Suppressor macrophage treated with lipopolysaccharide for 1 hour (primary cell): ENCODE results near the gene RUFY1.
A peak's percentile ranks its signal among the peaks of the same experiment; 100 is the strongest.
"Not testable (repeated sequence)": the region's sequence is repeated elsewhere in the genome, so short reads cannot be mapped to it uniquely, and the experiment has no call there.

Experiments used
- DNase-seq, 3 donors: peaks; one replicate each; pipeline ENCODE4 v3.0.0-alpha.2; 2020 to 2022

The RUFY1 gene

GRCh38 chr5:179536676-179537075 lies 13.7 kb upstream of the RUFY1 start:
- no peak for DNase-seq

GRCh38 chr5:179542170-179542569 lies 8.2 kb upstream of the RUFY1 start:
- no peak for DNase-seq

DNA sequence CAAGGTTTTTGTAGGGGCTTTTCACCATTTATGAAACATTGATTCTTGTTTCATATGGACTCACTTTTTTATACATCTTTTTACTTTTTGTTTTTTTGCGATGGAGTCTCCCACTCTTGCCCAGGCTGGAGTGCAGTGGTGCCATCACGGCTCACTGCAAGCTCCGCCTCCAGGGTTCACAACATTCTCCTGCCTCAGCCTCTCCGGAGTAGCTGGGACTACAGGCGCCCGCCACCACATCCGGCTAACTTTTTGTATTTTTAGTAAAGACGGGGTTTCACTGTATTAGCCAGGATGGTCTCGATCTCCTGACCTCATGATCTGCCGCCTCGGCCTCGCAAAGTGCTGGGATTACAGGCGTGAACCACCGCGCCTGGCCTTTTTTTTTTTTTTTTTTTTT lies 7.1 kb upstream of the RUFY1 start:
- not testable (repeated sequence) for DNase-seq

GRCh38 chr5:179553006-179553405 lies 2.7 kb downstream of the RUFY1 start:
- no peak for DNase-seq

DNA sequence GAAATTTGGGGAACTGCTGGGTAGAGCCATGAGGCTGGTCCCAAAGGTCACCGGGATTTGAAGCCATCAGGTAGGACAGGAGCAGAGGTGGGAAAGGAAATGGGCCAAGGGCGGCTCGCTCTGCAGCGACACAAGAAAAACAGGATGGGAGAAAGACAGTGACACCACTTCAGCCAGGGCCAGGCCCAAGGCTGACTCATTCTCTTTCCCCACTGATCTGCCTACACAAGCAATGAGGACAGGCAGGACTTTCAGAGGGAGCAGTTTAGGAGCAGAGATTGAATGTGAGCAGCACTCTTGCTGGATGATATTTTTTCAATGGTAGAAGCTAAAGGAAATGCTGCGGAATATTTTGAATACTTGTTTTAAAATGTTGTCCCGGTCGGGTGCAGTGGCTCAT lies 3.5 kb downstream of the RUFY1 start:
- peak; percentile 83 to 88 (median 88) for DNase-seq

- no peak for DNase-seq
Measured at GRCh38 chr5:179554981-179555380, 4.6 kb downstream of the RUFY1 start.

- DNase-seq: not testable (repeated sequence)
Measured at GRCh38 chr5:179558261-179558799, 8.0 kb downstream of the RUFY1 start.

- peak; percentile 34 to 47 (median 37) for DNase-seq
Measured at GRCh38 chr5:179558932-179559283, 8.6 kb downstream of the RUFY1 start.

DNA sequence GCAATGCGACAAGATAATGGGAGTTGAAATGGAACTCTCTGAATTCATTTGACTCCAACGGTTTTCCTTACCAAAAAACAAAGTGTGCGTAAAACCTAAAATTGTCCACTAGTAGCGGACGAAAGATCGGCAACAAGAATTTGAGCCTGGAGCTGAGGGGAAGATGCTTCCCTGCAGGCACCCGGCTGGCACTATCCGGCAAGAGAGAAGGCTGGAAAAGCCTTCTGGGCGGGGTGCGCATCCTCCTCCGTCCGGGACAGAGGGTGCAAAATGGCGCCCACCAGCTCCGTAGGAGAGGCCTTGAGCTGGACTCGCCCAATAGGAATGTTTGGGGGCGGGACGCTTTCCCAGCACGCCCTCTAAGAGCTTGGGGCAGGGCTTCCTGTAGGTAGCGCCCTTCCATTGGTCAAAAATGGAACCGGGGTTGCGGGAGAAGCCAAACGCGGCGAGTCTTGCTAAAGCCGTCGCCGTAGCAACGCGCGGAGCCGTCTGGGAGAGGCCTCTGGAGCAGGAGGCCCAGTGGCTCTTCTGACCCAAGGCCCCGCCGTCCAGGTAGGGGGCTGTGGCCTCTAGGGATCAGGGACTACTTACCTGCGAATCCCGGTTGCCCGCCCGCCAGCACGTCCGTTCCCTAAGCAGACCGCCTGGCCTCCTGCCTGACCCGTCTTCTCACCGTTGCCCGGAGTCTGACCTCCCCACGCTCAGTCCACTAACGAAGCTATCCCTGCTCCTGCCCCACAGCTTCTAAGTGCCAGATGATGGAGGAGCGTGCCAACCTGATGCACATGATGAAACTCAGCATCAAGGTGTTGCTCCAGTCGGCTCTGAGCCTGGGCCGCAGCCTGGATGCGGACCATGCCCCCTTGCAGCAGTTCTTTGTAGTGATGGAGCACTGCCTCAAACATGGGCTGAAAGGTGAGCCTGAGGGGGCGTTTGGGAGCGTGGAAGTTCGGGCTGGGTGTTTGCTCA lies 9.2 kb downstream of the RUFY1 start:
- DNase-seq: peak; percentile 95 to 99 (median 98)

GRCh38 chr5:179564526-179564925 lies 14.2 kb downstream of the RUFY1 start:
- no peak for DNase-seq

- peak in 2 of 3 donors; percentile 11 to 27 for DNase-seq
Measured at GRCh38 chr5:179568721-179569120, 18.4 kb downstream of the RUFY1 start.

DNA sequence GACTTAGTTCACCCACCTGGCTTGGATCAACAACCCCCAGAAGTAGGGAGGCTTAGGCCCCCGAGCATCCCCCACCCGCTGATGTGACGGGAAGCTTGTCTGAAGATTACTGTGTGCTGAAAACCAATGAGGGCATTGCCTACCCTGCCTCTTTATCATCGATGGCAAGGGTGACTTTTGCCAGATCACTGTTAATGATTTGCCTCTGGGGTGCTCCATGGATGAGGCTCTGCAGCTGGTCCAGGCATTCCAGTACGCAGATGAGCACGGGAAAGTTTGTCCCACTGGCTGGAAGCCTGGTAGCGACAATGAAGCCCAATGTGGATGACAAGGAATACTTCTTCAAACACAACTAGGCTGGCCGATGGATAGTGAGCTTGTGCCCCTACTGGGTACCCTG lies 22.0 kb downstream of the RUFY1 start:
- DNase-seq: no peak

DNA sequence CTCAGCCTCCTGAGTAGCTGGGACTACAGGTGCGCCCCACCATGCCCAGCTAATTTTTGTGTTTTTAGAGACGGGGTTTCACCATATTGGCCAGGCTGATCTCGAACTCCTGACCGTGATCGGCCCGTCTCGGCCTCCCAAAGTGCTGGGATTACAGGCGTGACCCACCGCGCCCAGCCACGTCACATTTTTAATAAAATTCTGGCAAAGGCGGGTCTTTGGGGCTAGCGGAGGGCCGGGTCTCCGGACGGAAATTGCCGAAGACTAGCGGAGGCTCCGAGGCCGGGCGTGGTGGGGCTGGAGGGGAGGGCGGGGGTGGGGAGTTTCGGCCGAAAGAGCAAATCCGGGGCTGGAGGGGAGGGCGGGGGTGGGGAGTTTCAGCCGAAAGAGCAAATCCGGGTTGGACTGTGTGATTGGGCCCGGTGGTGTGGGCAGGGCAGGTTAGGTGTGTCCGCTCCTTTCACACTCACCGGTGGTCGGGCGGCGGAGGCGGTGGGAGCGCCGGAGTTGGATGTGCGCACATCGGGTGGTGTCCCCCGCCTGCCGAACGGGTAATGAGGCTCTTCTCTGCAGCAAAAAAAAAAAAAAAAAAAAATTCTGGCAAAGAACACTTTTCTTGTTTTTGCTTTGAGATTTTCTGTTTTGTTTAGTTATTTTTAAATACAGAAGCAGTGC lies 27.1 kb downstream of the RUFY1 start:
- no peak for DNase-seq

GRCh38 chr5:179585941-179586401 lies 35.6 kb downstream of the RUFY1 start:
- peak; percentile 51 to 71 (median 53) for DNase-seq

- DNase-seq: no peak
Measured at GRCh38 chr5:179588166-179588565, 37.8 kb downstream of the RUFY1 start.

GRCh38 chr5:179595916-179596315 lies 45.6 kb downstream of the RUFY1 start:
- no peak for DNase-seq

GRCh38 chr5:179596421-179596820 lies 46.1 kb downstream of the RUFY1 start:
- no peak for DNase-seq

GRCh38 chr5:179599100-179599499 lies 48.7 kb downstream of the RUFY1 start:
- no peak for DNase-seq

DNA sequence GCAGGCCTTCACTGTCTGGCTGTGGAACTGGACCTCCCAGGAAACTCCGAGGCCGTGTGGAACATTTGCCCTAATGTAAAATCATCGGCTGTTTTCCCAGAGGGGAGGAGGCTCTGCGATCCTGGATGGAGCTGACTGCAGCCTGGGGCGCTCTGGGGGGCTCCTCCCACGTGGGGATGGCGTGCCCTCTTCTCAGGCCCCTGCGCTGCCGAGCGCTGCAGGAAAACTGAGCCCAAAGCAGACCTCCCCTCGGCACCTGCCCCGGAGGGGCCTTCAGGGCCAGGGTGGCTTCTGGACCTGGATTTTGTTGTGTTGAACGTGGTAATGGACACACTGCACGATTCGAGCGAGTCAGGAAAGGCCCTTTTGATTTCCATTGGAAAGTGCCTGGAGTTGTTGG lies 49.2 kb downstream of the RUFY1 start:
- DNase-seq: no peak

DNA sequence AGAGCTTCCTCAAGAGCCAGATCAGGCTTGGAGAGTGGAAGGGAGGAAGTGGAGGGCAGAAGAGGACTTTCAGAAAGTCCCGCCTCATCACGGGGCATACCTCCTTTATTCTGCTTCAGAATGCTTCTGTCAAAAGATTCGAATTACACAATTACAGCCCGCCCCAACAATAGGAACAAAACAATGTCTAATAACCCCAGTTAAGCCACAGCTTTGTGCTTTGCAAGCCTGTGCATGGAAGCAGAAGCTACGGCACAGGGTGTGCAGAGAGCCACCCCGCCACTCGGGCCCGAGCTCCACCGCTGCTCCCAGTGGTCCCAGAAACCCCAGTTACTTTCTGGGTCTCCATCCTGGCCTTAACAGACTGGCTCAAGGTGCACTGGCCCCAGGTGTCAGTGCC lies 49.6 kb downstream of the RUFY1 start:
- peak; percentile 85 to 89 (median 86) for DNase-seq

GRCh38 chr5:179601871-179602625 lies 51.7 kb downstream of the RUFY1 start:
- DNase-seq: no peak

DNA sequence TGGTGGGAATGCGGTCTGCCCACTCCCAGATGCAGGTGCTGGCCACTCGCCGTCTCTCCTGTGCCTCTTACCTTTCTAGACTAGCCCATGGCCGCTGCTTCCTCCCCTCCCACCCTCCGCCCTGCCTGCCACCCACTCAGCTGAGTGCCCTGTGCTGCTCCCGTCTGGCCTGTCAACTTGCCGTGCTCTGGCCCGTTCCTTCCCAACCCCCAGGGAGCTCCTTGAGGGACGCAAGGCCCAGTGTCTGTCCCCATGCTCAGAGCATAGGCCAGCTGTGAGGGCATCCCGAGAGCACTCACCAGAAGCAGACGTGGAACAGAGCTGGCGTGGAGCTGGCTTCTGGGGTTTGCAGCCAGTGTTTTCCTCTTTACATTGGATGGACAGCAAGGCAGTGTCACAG lies 53.0 kb downstream of the RUFY1 start:
- no peak for DNase-seq
